Measurements from ENCODE around the gene FOXS1. TPM values are rescaled to one million over a fixed set of nuclear protein-coding genes. Genes with fewer than 3 reads are reported as not detected.

The FOXS1 gene
- total and polyA plus RNA-seq, 10 of the 15 experiments (the other 5 are each of a cell fraction or from before 2014, with no cell fraction given): not detected

GRCh38 chr20:31869942-31870725, 24.7 kb upstream of the FOXS1 start, which contains the start of the genes DUSP15 and TTLL9:
Gene DUSP15, minus strand, starts transcription at chr20:31870527. Its CDS starts 190 bp downstream, at chr20:31870337.
Gene TTLL9, plus strand, starts transcription at chr20:31870634. Its CDS starts 493 bp downstream, at chr20:31871127.
- Histone ChIP-seq H4K20me1 (ENCODE audit: control insufficient read depth, insufficient read depth) (no peaks in the 10 kb centered on the region), H3K4me3 (peak within 1 kb of the TSS; percentile 41; the same call in 1 of the 2 replicates), H3K79me2 (ENCODE audit: control insufficient read depth, insufficient read depth, low read length) (no peaks in the 10 kb centered on the region), H3K36me3 (ENCODE audit: control insufficient read depth in 2 of 2, insufficient read depth in 2 of 2, low read length in 1 of 2) (no peaks in the 10 kb centered on the region), H2AFZ (ENCODE audit: control insufficient read depth, low read depth, low read length) (peak within 1 kb of the TSS; percentile 50), H3K9ac (ENCODE audit: control insufficient read depth, insufficient read depth, low read length) (peak within 1 kb of the TSS; percentile 31; the same call in 1 of the 2 replicates), H3K27me3 (replicated peaks in 1 of 2; ENCODE audit: control insufficient read depth in 2 of 2, insufficient read depth in 2 of 2, low read length in 1 of 2) (peaks cover 6 to 13% of the 10 kb centered on the region in 2 experiments), H3K27ac (ENCODE audit: control insufficient read depth, insufficient read depth) (no peak within 1 kb of the TSS), H3K4me2 (ENCODE audit: control insufficient read depth, insufficient read depth) (peak within 1 kb of the TSS; percentile 69), H3K9me3 (replicated peaks; ENCODE audit: control insufficient read depth, insufficient read depth, low read length) (no peaks in the 10 kb centered on the region), H3K4me1 (ENCODE audit: control insufficient read depth, insufficient read depth, low read length) (peaks cover 13% of the 10 kb centered on the region)
- in situ Hi-C loops (cut with MboI): no loop called here
- no peak for DNase-seq (ENCODE audit: low read depth, low spot score)
- POLR2A ChIA-PET: interaction anchor here (0.5 to 6.1 kb wide), 6 partner anchors 10 to 614 kb away, joined by 3 to 31 read pairs (median 9); no protein-coding TSS in a partner anchor
- intact Hi-C loops (cut with micrococcal nuclease; ENCODE audit: unreplicated experiment): no loop called here
- peak; percentile 65 for ATAC-seq
- 3% methylated on average over 32 of the region's 80 CpGs for WGBS (ENCODE audit: insufficient coverage, insufficient replicate concordance, low lambda C conversion rate, missing lambda C conversion rate)
- CTCF ChIA-PET: interaction anchor here (1.5 kb wide), 1 partner anchor 25 kb away, joined by 3 read pairs; no protein-coding TSS in a partner anchor
- no peak for FAIRE-seq
- RAD21 ChIA-PET (ENCODE audit: unreplicated experiment): interaction anchor here (1.1 to 3.6 kb wide), 3 partner anchors 17 to 81 kb away, joined by 3 to 26 read pairs (median 7); partner anchors contain the start of gene PDRG1
- no TSS peak for BruUV-seq (replicated peaks)
- SMC1A ChIA-PET (ENCODE audit: uncharacterized antibody, unreplicated experiment): interaction anchor here (1.2 to 4.2 kb wide), 5 partner anchors 17 to 82 kb away, joined by 3 to 16 read pairs (median 11); partner anchors contain the start of gene PDRG1
- TF ChIP-seq ZZZ3 (IDR thresholded peaks at IDR 0.05; ENCODE audit: control insufficient read depth, insufficient read length, low read depth) (no peak), SIN3A (IDR thresholded peaks at IDR 0.05; ENCODE audit: low read depth, low read length) (no peak), NR2F1 (conservative IDR thresholded peaks at IDR 0.05) (peak; percentile 76), EGR1 (IDR thresholded peaks at IDR 0.05; ENCODE audit: borderline replicate concordance in 1 of 2, low read depth in 2 of 2, low read length in 2 of 2) (peak in 1 of 2 experiments; percentile 12; a peak in 1 of 3 replicates), IKZF1 (conservative IDR thresholded peaks at IDR 0.05) (peak; percentile 68), SUZ12 (IDR thresholded peaks at IDR 0.05; ENCODE audit: unreplicated experiment) (peak; percentile 57), BCLAF1 (IDR thresholded peaks at IDR 0.05) (peak; percentile 82), MYB (IDR thresholded peaks at IDR 0.05; ENCODE audit: borderline replicate concordance, low read depth, low read length) (no peak), ZNF217 (IDR thresholded peaks at IDR 0.05) (0 out of 2 replicates have a peak, but pooled peaks have one; percentile 26), KDM1A (IDR thresholded peaks at IDR 0.05; ENCODE audit: borderline replicate concordance) (no peak), NBN (IDR thresholded peaks at IDR 0.05) (0 out of 2 replicates have a peak, but pooled peaks have one; percentile 26), GATAD2B (conservative IDR thresholded peaks at IDR 0.05; ENCODE audit: low read depth) (peak; percentile 95; the same call in 1 of the 2 replicates), RCOR1 (conservative IDR thresholded peaks at IDR 0.05; ENCODE audit: low read depth, low read length) (no peak), ATF3 (IDR thresholded peaks at IDR 0.05; ENCODE audit: borderline replicate concordance, extremely low read depth, low read depth, low read length) (no peak), POLR2A (IDR thresholded peaks at IDR 0.05; ENCODE audit: low read depth, low read length) (peak; percentile 25; the same call in 1 of the 2 replicates), EZH2 (IDR thresholded peaks at IDR 0.05; ENCODE audit: borderline replicate concordance, control insufficient read depth, low read depth, low read length) (0 out of 2 replicates have a peak, but pooled peaks have one; percentile 78), ZNF622 (IDR thresholded peaks at IDR 0.05) (no peak), JUND (IDR thresholded peaks at IDR 0.05; ENCODE audit: low read depth, low read length) (peak; percentile 46; the same call in 1 of the 2 replicates)

All from GM12878 (cell line).